OCI-LY1 (cell line): ENCODE results near the gene SS18L1.

Experiments used
- CTCF ChIP-seq: fragments of 200-600 bp; sonication (generic), shearing (Covaris generic); IDR thresholded peaks from 2 replicates; pipeline ENCODE4 v1.5.1; 2017; ENCODE audit warnings: mild to moderate bottlenecking, antibody characterized with exemption, low read length, moderate library complexity, mixed read lengths
- EZH2 ChIP-seq: fragments of 200-600 bp; sonication (generic), shearing (Covaris generic); IDR thresholded peaks from 2 replicates; pipeline ENCODE4 v1.8.0; 2017; ENCODE audit warnings: borderline replicate concordance, mixed run types, mild to moderate bottlenecking, antibody characterized with exemption, low read length, moderate library complexity, mixed read lengths

GRCh38 chr20:62138204-62138543 is 5.4 kb upstream of the SS18L1 start:
- TF ChIP-seq EZH2 (no peak), CTCF (no peak)
